Kidney epithelial cell (primary cell): Measurements from ENCODE around the gene KMT5C. TPM values are rescaled to one million over a fixed set of nuclear protein-coding genes. Genes with fewer than 3 reads are reported as not detected.
A peak's percentile ranks its signal among the peaks of the same experiment; 100 is the strongest.

Experiments
- DNase-seq: peaks from one replicate; pipeline ENCODE4 v3.0.0-alpha.2; 2010; ENCODE audit warnings: low read depth
- H3K27me3 ChIP-seq: 2 replicates; pipeline ENCODE4 v1.6.0; 2011; ENCODE audit warnings: low read length; ENCODE audit not compliant: control insufficient read depth, insufficient read depth
- H3K36me3 ChIP-seq: 2 replicates; pipeline ENCODE4 v1.5.1; 2011; ENCODE audit warnings: low read length; ENCODE audit not compliant: control insufficient read depth, insufficient read depth
- H3K4me3 ChIP-seq: 2 replicates; pipeline ENCODE4 v1.5.1; 2011; ENCODE audit warnings: low read depth, mild to moderate bottlenecking, control low read depth, low read length
- total RNA-seq: library from RNA; depleted of rRNA; stranded (reverse); fragments of >200 nt; gene quantifications from 2 replicates; pipeline ENCODE4 v1.2.3, GENCODE V29; 2015
- TF ChIP-seq, protein P1 (sequence below): IDR thresholded peaks from 2 replicates; pipeline ENCODE4 v1.5.1; 2011; ENCODE audit warnings: mild to moderate bottlenecking, moderate library complexity, low read length, control low read depth, inconsistent platforms; ENCODE audit not compliant: insufficient read depth, poor library complexity, severe bottlenecking

Gene KMT5C
- 9.6 and 11.9 TPM in 2 replicates for total RNA-seq

DNA sequence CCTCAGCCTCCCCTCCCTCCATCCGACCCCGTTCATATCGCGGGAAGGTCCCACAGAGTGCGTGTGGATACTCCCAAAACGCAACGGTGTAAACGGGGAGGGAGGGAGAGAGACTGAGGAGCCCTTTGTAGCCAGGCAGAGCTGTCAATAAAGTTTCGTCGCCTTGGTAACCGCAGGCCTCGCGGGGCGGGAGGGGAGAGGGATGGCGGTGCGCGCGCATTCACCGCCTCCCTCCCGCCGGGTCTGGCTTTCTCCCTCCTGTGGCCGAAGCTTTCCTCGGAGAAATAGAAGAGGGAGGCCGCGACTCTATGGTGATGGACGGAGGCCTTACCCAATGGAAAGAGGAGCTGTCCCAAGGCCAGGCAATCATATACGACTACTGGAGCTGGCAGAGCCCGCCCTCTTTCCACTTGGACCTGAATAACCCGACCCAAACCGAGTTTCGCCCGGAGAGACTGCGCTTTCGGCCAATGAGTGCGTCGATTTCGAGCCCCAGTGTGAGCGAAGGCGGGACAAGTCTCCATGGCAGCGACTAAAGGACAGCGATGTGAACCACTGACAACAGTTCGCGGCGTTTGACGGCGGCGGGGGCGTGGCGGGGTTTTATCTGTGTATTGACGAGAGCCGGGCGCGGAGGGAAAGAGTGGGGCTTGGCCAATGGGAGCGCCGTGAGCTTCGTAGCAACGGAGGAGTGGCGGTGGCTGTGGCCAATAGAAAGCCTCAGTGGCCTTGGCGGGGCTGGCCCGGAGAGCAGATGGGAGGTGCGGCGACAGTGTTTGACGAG, at the start of gene KMT5C:
Gene KMT5C, plus strand, starts transcription at position 772 of the 784 bp plus-strand sequence. CDS start 2,061 bp downstream, outside the sequence.
- H3K27me3 ChIP-seq, result no peaks in the 10 kb centered on the region
- H3K4me3 ChIP-seq, result peak within 1 kb of the TSS; percentile 86
- DNase-seq, result peak; percentile 100
- H3K36me3 ChIP-seq, result peaks cover 1% of the 10 kb centered on the region
- TF ChIP-seq, protein P1, sequence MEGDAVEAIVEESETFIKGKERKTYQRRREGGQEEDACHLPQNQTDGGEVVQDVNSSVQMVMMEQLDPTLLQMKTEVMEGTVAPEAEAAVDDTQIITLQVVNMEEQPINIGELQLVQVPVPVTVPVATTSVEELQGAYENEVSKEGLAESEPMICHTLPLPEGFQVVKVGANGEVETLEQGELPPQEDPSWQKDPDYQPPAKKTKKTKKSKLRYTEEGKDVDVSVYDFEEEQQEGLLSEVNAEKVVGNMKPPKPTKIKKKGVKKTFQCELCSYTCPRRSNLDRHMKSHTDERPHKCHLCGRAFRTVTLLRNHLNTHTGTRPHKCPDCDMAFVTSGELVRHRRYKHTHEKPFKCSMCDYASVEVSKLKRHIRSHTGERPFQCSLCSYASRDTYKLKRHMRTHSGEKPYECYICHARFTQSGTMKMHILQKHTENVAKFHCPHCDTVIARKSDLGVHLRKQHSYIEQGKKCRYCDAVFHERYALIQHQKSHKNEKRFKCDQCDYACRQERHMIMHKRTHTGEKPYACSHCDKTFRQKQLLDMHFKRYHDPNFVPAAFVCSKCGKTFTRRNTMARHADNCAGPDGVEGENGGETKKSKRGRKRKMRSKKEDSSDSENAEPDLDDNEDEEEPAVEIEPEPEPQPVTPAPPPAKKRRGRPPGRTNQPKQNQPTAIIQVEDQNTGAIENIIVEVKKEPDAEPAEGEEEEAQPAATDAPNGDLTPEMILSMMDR, result peak; percentile 42

DNA sequence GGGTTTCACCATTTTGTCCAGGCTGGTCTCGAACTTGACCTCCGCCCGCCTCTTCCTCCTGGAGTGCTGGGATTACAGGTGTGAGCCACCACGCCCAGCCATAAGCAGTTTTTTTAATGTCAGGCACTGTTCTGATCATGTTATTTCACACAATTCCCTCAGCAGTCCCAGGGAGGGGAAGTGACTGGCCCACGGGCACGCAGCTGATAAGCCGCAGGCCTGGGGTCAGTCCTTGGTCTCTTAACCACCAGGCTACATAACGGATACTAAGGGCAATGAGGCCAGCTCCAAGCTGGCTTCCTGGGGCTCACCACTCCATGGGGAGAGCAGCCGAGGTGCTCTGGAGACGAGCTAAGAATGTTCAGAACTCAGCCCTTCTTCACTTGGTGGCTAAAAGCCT, 42.4 kb upstream of the KMT5C start:
- Histone ChIP-seq H3K36me3 (no peaks in the 10 kb centered on the region), H3K4me3 (no peak overlapping the region), H3K27me3 (no peaks in the 10 kb centered on the region)
- TF ChIP-seq, protein P1, result no peak
- no peak for DNase-seq

DNA sequence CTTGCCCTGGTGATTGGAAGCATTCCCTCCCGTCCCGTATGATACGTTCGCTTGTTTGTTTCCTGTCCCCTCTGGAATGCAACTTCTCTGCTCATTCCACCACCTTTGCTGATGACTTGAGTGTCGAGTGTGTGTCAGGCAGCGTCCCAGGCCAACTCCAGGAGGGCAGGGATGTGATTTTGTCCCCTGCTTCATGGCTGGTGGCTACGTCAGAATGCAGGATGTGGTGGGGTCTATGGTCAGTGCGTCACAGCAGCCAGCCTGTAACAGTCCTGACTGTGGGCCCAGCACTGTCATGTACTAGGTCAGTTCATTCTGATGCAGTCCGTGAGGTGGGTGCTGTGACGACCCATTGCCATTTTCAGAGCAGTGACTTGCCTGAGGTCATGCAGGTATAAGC, 39.7 kb upstream of the KMT5C start:
- no peak for DNase-seq
- TF ChIP-seq, protein P1, result no peak

DNA sequence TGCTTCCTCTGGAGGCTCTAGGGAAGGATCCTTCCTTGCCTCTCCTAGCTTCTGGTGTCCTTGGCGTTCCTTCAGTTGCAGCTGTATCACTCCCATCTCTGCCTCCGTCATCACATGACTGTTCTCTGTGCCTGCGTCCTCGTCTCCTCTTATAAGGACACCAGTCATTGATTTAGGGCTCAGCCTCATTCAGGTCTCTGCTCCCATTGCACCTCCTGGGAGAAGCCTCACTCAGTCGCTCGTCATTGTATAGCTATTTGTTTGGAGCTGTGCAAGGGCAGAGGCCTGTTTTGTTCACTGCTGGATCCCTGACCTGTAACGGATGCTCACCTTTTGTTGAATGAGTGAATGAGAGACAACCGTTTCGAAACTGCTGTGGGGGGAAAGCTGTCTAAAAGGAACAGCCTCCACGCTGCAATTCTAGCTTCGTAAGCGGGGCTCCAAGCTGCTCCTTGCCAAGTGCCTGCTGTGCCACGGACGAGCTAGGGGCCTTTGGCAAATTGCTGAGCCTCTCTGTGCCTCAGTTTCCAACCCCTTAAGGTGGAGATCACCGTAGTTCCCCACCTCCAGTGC, 38.7 kb upstream of the KMT5C start:
- H3K4me3 ChIP-seq, result no peak overlapping the region
- DNase-seq, result no peak
- TF ChIP-seq, protein P1, result no peak
- H3K27me3 ChIP-seq, result no peaks in the 10 kb centered on the region
- peaks cover 1% of the 10 kb centered on the region for H3K36me3 ChIP-seq

More for the DNA sequence above, 39.7 kb upstream of the KMT5C start:
- H3K27me3 ChIP-seq, result no peaks in the 10 kb centered on the region
- no peak overlapping the region for H3K4me3 ChIP-seq
- peaks cover 1% of the 10 kb centered on the region for H3K36me3 ChIP-seq

DNA sequence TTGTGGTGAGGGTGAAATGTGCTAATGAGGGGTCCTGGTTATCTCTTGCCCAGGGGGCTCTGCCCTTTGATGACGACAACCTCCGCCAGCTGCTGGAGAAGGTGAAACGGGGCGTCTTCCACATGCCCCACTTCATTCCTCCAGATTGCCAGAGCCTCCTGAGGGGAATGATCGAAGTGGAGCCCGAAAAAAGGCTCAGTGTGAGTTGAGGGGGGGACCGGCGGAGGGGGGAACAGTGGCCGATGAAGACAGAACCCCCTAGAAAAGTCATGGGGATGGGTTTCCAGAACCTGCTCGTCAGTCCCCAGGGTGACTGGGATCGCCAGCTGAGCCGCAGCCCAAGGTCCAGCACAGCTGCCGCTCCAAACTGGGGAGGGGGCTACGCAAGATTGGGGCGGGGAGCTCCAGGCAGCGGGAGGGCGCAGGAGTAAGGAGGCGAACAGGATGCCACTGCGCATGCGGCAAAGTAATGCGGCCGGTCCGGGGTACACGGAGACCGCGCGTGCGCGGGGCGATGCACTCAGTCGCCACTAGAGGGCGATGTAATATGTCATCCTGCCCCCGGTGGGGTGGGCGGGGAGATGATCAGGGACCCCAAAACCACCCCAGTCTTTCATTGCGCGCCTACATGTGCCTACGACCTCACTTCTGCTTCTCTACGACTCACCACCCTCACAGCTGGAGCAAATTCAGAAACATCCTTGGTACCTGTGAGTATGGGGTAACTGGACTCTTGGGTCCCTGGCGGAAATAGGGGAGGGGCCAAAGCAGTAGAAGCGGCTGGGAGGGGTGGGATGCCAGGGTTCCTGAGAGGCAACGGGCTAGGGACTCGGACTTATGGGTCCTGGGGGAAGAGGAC, 38.0 kb upstream of the KMT5C start:
- Histone ChIP-seq H3K27me3 (no peaks in the 10 kb centered on the region), H3K36me3 (peaks cover 3% of the 10 kb centered on the region), H3K4me3 (peak overlapping the region; percentile 42)
- TF ChIP-seq, protein P1, result peak; percentile 97
- no peak for DNase-seq
